Measurements from ENCODE around the gene CASP3. TPM values are rescaled to one million over a fixed set of nuclear protein-coding genes. Genes with fewer than 3 reads are reported as not detected.

CASP3 gene
- 43.3 TPM for polyA plus RNA-seq (2012; ENCODE audit: insufficient read depth, insufficient read length)

GRCh38 chr4:184649026-184649970 lies at the start of gene CASP3, which contains the start of gene PRIMPOL:
CASP3 (minus strand) TSS chr4:184649447; CDS start chr4:184638453, 10,994 bp downstream.
PRIMPOL (plus strand) TSS chr4:184649738; CDS start chr4:184657141, 7,403 bp downstream.
- peak within 1 kb of the TSS; percentile 96 for H3K4me3 ChIP-seq (ENCODE audit: low read length)
- DNase-seq (ENCODE audit: low read depth, low spot score): peak; percentile 87

GRCh38 chr4:184697956-184698355 lies 48.7 kb upstream of the CASP3 start:
- no peak overlapping the region for H3K4me3 ChIP-seq (ENCODE audit: low read length)
- DNase-seq (ENCODE audit: low read depth, low spot score): no peak

GRCh38 chr4:184695178-184695896 lies 46.1 kb upstream of the CASP3 start:
- H3K4me3 ChIP-seq (ENCODE audit: low read length): no peak overlapping the region
- DNase-seq (ENCODE audit: low read depth, low spot score): no peak

GRCh38 chr4:184694412-184694956 lies 45.2 kb upstream of the CASP3 start:
- no peak for DNase-seq (ENCODE audit: low read depth, low spot score)
- no peak overlapping the region for H3K4me3 ChIP-seq (ENCODE audit: low read length)

GRCh38 chr4:184693056-184693455 lies 43.8 kb upstream of the CASP3 start:
- H3K4me3 ChIP-seq (ENCODE audit: low read length): no peak overlapping the region
- no peak for DNase-seq (ENCODE audit: low read depth, low spot score)

- no peak overlapping the region for H3K4me3 ChIP-seq (ENCODE audit: low read length)
- DNase-seq (ENCODE audit: low read depth, low spot score): no peak
Observed at GRCh38 chr4:184689681-184690080, 40.4 kb upstream of the CASP3 start.

GRCh38 chr4:184688447-184688846 lies 39.2 kb upstream of the CASP3 start:
- DNase-seq (ENCODE audit: low read depth, low spot score): no peak
- no peak overlapping the region for H3K4me3 ChIP-seq (ENCODE audit: low read length)

- no peak for DNase-seq (ENCODE audit: low read depth, low spot score)
- no peak overlapping the region for H3K4me3 ChIP-seq (ENCODE audit: low read length)
Observed at GRCh38 chr4:184688005-184688404, 38.8 kb upstream of the CASP3 start.

GRCh38 chr4:184684491-184685189 lies 35.4 kb upstream of the CASP3 start:
- peak; percentile 76 for DNase-seq (ENCODE audit: low read depth, low spot score)
- H3K4me3 ChIP-seq (ENCODE audit: low read length): no peak overlapping the region

GRCh38 chr4:184681916-184682315 lies 32.7 kb upstream of the CASP3 start:
- no peak for DNase-seq (ENCODE audit: low read depth, low spot score)
- no peak overlapping the region for H3K4me3 ChIP-seq (ENCODE audit: low read length)

GRCh38 chr4:184680698-184681097 lies 31.5 kb upstream of the CASP3 start:
- H3K4me3 ChIP-seq (ENCODE audit: low read length): no peak overlapping the region
- no peak for DNase-seq (ENCODE audit: low read depth, low spot score)

- no peak overlapping the region for H3K4me3 ChIP-seq (ENCODE audit: low read length)
- no peak for DNase-seq (ENCODE audit: low read depth, low spot score)
Observed at GRCh38 chr4:184675821-184676492, 26.7 kb upstream of the CASP3 start.

- DNase-seq (ENCODE audit: low read depth, low spot score): no peak
- no peak overlapping the region for H3K4me3 ChIP-seq (ENCODE audit: low read length)
Observed at GRCh38 chr4:184675018-184675417, 25.8 kb upstream of the CASP3 start.

- H3K4me3 ChIP-seq (ENCODE audit: low read length): no peak overlapping the region
- no peak for DNase-seq (ENCODE audit: low read depth, low spot score)
Observed at GRCh38 chr4:184674011-184674410, 24.8 kb upstream of the CASP3 start.

GRCh38 chr4:184672741-184673140 lies 23.5 kb upstream of the CASP3 start:
- no peak overlapping the region for H3K4me3 ChIP-seq (ENCODE audit: low read length)
- DNase-seq (ENCODE audit: low read depth, low spot score): no peak

- DNase-seq (ENCODE audit: low read depth, low spot score): no peak
- no peak overlapping the region for H3K4me3 ChIP-seq (ENCODE audit: low read length)
Observed at GRCh38 chr4:184671101-184671500, 21.9 kb upstream of the CASP3 start.

- no peak for DNase-seq (ENCODE audit: low read depth, low spot score)
- no peak overlapping the region for H3K4me3 ChIP-seq (ENCODE audit: low read length)
Observed at GRCh38 chr4:184669251-184669650, 20.0 kb upstream of the CASP3 start.

- no peak for DNase-seq (ENCODE audit: low read depth, low spot score)
- no peak overlapping the region for H3K4me3 ChIP-seq (ENCODE audit: low read length)
Observed at GRCh38 chr4:184668511-184669114, 19.4 kb upstream of the CASP3 start.
